Measurements from ENCODE around the gene MRPS26.
"Not testable (repeated sequence)": the region's sequence is repeated elsewhere in the genome, so short reads cannot be mapped to it uniquely, and the experiment has no call there.

Gene MRPS26

DNA sequence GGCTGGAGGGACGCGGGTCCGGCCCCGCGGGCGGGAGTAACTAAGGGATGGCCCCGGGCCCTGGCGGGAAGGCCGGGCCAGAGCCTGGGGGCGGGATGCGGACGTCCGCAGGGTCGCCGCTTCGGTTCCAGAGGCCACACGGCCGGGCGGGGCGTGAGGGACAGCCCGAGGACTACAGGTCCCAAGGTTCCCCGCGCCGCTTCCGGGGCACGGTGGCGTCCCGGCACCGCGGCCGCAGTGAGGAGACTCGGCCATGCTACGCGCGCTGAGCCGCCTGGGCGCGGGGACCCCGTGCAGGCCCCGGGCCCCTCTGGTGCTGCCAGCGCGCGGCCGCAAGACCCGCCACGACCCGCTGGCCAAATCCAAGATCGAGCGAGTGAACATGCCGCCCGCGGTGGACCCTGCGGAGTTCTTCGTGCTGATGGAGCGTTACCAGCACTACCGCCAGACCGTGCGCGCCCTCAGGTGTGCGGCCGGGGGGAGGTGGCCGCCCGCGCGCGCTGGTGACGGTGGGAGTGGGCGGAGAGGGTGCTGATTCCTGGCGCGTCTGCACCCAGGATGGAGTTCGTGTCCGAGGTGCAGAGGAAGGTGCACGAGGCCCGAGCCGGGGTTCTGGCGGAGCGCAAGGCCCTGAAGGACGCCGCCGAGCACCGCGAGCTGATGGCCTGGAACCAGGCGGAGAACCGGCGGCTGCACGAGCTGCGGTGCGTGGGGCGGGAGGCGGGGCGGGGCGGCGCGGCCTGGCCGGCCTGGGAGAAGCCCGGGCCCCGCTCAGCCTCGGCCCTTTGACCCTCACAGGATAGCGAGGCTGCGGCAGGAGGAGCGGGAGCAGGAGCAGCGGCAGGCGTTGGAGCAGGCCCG lies at the start of gene MRPS26:
MRPS26 (plus strand) TSS at position 237 of the 861 bp plus-strand sequence; CDS start at position 254, 17 bp downstream.
- peak; percentile 97 for ATAC-seq
- Mint-ChIP-seq H3K36me3 (peaks cover 31% of the 10 kb centered on the region), H3K27ac (peak within 1 kb of the TSS; percentile 85), H3K27me3 (no peaks in the 10 kb centered on the region), H3K4me3 (peak within 1 kb of the TSS; percentile 92), H3K4me1 (peaks cover 24% of the 10 kb centered on the region), H3K9me3 (no peaks in the 10 kb centered on the region)

DNA sequence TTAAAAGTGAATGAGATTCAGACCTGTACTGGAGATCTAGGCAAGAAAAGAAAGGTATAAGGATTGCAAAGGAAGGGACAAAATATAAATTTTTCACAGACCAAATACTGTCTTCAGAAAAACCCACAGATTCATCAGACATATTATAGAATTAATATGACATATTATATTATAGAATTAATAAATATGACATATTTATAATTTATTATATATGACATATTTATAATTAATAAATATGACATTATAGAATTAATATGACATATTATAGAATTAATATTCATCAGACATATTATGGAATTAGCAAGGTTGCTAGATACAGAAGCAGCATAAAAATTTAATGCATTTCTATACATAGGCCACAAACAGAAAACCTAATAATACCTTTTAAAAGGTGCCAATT lies 47.1 kb upstream of the MRPS26 start:
- no peaks in the 10 kb centered on the region for H3K27me3 Mint-ChIP-seq
- H3K36me3 Mint-ChIP-seq, result peaks cover 55% of the 10 kb centered on the region
- H3K9me3 Mint-ChIP-seq, result no peaks in the 10 kb centered on the region
- H3K4me1 Mint-ChIP-seq, result no peaks in the 10 kb centered on the region
- H3K4me3 Mint-ChIP-seq, result no peak overlapping the region
- no peak overlapping the region for H3K27ac Mint-ChIP-seq
- no peak for ATAC-seq

DNA sequence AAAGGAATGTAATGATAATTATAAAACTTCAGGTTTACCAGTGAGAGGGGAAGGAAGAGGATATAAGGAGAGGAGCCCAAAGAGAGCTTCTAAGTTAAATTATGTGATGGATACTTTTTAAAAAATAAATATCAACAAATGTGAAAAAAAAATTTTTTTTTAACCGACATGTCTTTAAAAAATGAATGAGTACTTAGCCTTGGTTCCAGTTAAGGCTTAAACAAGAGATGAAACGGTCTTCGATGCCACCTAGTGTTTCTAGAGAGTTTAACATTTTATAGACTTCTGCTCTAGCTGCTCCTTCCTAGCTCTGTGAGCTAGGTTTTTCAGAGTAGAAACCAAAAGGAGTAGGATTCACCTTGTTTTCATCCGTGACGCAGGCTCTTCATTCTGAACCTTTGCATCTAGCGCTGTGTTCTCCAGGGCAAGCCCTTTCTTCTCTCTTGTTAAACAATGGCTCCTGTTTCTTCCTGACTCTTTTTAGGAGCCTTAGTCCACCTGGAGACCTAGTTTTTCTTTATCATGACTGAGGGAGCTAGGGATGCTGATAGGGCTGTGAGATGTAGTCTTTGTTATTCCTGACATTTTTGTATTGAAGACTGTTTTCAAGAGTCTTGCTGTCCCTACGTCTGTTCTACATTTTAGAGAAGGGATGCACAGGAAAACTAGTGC lies 44.9 kb upstream of the MRPS26 start:
- ATAC-seq, result no peak
- Mint-ChIP-seq H3K27ac (no peak overlapping the region), H3K36me3 (peaks cover 38% of the 10 kb centered on the region)

DNA sequence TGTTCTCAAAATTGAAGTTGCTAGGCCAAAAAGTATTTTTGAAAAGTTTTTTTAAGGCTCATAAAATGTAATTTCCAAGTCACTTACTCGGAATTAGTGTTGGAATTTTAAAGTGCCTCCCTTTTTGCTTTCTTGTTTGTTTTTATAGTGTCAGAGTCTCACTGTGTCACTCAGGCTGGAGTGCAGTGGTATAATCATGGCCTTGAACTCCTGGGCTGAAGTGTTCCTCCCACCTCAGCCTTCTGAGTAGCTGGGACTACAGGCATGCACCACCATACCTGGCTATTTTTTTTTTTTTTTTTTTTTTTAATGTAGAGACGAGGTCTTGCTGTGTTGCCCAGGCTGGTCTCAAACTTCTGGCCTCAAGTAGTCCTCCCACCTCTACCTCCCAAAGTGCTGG lies 42.4 kb upstream of the MRPS26 start:
- Mint-ChIP-seq H3K9me3 (no peaks in the 10 kb centered on the region), H3K4me3 (no peak overlapping the region), H3K4me1 (no peaks in the 10 kb centered on the region), H3K27ac (no peak overlapping the region), H3K27me3 (no peaks in the 10 kb centered on the region), H3K36me3 (peaks cover 39% of the 10 kb centered on the region)
- no peak for ATAC-seq

More for the DNA sequence above, 44.9 kb upstream of the MRPS26 start:
- Mint-ChIP-seq H3K27me3 (no peaks in the 10 kb centered on the region), H3K4me1 (no peaks in the 10 kb centered on the region), H3K4me3 (no peak overlapping the region), H3K9me3 (no peaks in the 10 kb centered on the region)

DNA sequence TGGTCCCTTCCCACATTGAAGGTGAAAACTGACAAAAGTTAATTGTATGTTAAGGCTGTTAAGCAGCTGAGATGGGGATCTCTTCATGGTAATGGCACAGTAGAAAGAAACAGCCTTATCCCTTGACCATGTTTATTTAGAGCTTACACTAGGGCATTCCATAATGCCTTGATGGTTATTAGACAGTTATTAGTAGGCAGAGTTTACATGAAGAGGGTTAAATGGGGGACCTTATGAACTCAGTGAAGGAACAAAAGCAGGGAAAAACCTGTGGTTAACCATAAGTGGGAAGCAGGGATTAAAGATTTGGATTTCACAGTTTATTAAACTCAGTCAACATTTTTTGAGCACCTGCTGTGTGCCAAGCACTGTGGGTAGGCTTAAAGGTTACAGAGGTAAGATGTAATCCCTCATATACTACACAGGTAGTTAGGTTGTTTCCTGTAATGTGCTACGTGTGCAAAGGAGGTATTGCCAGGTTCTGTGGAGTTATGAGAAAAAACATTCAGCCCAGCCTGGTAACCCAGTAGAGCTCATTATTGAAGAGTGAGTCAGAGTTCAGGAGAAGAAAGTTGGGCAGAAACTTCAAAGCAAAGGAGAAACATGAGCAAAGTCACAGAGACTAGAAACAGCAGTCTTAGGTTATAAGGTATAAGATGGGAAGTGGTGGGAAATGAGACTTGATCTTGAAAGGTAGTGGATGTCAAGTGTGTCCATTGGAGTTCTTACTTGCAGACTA lies 34.7 kb upstream of the MRPS26 start:
- Mint-ChIP-seq H3K9me3 (no peaks in the 10 kb centered on the region), H3K4me3 (no peak overlapping the region), H3K36me3 (peaks cover 49% of the 10 kb centered on the region), H3K4me1 (no peaks in the 10 kb centered on the region), H3K27ac (no peak overlapping the region), H3K27me3 (no peaks in the 10 kb centered on the region)
- ATAC-seq, result no peak

DNA sequence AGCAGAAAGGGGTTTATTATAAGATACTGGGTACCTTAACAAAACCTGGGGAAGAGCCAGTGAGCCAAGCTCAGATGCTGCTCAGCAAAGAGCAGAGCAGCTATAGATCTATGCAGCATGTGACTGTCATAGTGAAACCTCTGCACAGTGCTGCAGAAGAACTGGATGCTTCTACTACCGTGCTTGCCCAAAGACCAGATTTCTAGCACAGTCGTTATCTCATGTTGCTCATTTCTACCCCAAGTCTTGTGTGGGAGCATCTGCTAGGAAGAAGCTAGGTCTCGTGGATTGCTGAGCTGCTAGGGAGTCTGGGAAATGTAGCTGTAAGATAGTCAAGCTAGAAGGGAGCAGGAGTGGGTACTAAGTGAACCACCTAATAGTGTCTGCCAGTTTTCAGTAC lies 34.1 kb upstream of the MRPS26 start:
- H3K36me3 Mint-ChIP-seq, result peaks cover 47% of the 10 kb centered on the region
- no peak for ATAC-seq
- no peaks in the 10 kb centered on the region for H3K9me3 Mint-ChIP-seq
- H3K4me3 Mint-ChIP-seq, result no peak overlapping the region
- no peaks in the 10 kb centered on the region for H3K4me1 Mint-ChIP-seq
- H3K27ac Mint-ChIP-seq, result no peak overlapping the region
- no peaks in the 10 kb centered on the region for H3K27me3 Mint-ChIP-seq

DNA sequence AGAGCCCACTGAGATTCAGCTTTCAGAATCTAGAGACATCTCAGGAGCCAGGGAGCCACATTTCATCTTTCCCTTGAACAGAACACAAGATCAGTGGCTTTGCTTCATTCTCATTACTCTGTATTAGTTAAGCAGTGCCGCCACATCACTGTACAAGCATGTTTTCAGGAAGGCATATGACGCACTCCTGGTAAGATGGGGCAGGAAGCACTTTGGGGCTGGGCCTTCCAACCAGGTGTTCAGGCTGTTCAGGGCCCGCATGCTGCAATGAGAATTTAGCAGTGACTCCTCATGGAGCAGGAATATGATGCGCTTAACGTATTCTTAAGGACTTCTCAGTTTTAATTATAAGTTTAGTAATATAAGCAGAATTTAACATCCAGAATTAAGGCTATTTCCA lies 32.1 kb upstream of the MRPS26 start:
- ATAC-seq, result no peak
- no peak overlapping the region for H3K27ac Mint-ChIP-seq
- no peaks in the 10 kb centered on the region for H3K9me3 Mint-ChIP-seq
- H3K4me3 Mint-ChIP-seq, result no peak overlapping the region
- H3K27me3 Mint-ChIP-seq, result no peaks in the 10 kb centered on the region
- H3K36me3 Mint-ChIP-seq, result peaks cover 44% of the 10 kb centered on the region
- no peaks in the 10 kb centered on the region for H3K4me1 Mint-ChIP-seq

DNA sequence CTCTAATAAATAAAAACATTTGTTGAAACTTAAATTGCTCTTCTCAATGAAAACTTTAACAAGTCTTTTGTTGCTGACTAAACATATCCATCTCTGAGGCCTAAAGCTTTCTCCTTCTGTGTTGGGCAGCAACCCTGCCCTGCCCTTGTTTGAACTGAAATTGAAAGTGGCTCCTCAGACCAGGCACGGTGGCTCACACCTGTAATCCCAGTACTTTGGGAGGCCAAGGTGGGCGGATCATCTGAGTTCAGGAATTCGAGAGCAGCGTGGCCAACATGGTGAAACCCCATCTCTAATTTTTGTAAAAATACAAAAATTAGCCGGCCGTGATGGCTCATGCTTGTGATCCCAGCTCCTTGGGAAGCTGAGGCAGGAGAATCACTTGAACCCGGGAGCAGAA lies 31.7 kb upstream of the MRPS26 start:
- no peaks in the 10 kb centered on the region for H3K27me3 Mint-ChIP-seq
- ATAC-seq, result no peak
- H3K4me3 Mint-ChIP-seq, result no peak overlapping the region
- no peak overlapping the region for H3K27ac Mint-ChIP-seq
- H3K36me3 Mint-ChIP-seq, result peaks cover 39% of the 10 kb centered on the region
- no peaks in the 10 kb centered on the region for H3K9me3 Mint-ChIP-seq
- H3K4me1 Mint-ChIP-seq, result no peaks in the 10 kb centered on the region

DNA sequence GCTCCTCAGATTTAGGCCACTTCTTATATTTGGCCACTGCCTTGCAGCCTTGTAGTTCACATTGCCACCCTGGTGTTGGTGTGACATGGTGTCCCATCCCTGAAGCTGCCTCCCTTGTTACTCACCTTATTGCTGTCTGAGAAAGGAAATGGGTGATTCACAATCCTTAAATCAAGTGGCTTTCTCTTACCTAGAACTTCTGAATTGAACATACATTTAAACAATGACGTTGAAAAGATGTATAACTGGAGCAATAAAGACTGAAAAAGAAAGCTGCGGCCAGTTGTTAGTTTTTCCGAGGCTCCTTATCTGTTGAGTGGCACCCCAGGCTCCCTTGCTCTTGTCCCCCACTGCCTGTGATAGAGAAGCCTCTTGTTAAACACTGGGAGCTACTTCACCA lies 31.2 kb upstream of the MRPS26 start:
- Mint-ChIP-seq H3K36me3 (peaks cover 35% of the 10 kb centered on the region), H3K27ac (no peak overlapping the region), H3K4me3 (no peak overlapping the region), H3K4me1 (no peaks in the 10 kb centered on the region), H3K27me3 (no peaks in the 10 kb centered on the region), H3K9me3 (no peaks in the 10 kb centered on the region)
- no peak for ATAC-seq

DNA sequence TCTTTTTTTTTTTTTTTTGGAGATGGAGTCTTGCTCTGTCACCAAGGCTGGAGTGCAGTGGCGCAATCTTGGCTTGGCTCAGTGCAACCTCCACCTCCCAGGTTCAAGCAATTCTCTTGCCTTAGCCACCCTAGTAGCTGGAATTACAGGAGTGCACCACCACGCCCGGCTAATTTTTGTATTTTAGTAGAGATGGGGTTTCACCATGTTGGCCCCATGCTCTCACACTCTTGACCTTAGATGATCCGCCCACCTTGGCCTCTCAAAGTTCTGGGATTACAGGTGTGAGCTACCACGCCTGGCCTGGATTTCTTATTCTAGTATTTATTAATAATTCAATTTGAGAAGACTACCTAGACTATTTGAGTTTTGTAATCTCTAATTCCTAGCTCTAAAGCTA lies 30.6 kb upstream of the MRPS26 start:
- H3K27ac Mint-ChIP-seq, H3K4me3 Mint-ChIP-seq, ATAC-seq, H3K4me1 Mint-ChIP-seq, H3K27me3 Mint-ChIP-seq, H3K9me3 Mint-ChIP-seq: not testable (repeated sequence)
- peaks cover 30% of the 10 kb centered on the region for H3K36me3 Mint-ChIP-seq

DNA sequence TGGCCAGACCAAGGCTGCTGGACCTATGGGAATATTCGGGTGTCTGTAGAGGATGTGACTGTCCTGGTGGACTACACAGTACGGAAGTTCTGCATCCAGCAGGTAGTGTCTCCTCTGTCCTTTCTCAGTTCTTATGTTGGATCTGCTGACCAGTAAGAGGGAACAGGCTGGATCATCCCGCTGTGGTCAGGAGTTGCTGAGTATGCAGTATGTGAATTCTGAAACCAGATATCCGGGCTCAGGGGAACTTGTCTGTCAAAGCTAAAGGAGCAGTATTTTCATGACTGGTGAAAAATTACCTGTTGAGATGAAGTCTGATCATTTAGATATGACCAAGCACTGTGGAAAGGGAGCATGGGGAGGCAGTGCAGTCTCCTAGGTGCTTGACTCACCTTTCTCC lies 24.5 kb upstream of the MRPS26 start:
- peak; percentile 12 for ATAC-seq
- H3K27me3 Mint-ChIP-seq, result no peaks in the 10 kb centered on the region
- no peaks in the 10 kb centered on the region for H3K9me3 Mint-ChIP-seq
- no peak overlapping the region for H3K4me3 Mint-ChIP-seq
- peaks cover 65% of the 10 kb centered on the region for H3K36me3 Mint-ChIP-seq
- H3K4me1 Mint-ChIP-seq, result peaks cover 8% of the 10 kb centered on the region
- H3K27ac Mint-ChIP-seq, result peak overlapping the region; percentile 20

DNA sequence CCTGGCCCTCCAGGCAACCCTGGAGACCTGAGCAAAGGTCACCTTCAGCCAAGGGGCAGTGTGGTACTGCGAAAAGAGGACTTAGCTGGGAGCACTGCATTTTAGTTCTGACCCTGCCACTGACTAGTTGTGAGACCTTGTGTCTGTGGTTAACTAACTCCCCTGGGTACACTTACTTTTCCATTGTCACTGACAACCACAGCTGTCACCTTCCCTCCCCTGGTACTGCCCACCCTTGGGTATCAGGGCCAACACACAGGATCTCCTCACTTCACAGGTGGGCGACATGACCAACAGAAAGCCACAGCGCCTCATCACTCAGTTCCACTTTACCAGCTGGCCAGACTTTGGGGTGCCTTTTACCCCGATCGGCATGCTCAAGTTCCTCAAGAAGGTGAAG lies 24.1 kb upstream of the MRPS26 start:
- Mint-ChIP-seq H3K36me3 (peaks cover 65% of the 10 kb centered on the region), H3K27ac (peak overlapping the region; percentile 20), H3K4me3 (no peak overlapping the region), H3K4me1 (peaks cover 8% of the 10 kb centered on the region), H3K27me3 (no peaks in the 10 kb centered on the region), H3K9me3 (no peaks in the 10 kb centered on the region)
- peak; percentile 74 for ATAC-seq

DNA sequence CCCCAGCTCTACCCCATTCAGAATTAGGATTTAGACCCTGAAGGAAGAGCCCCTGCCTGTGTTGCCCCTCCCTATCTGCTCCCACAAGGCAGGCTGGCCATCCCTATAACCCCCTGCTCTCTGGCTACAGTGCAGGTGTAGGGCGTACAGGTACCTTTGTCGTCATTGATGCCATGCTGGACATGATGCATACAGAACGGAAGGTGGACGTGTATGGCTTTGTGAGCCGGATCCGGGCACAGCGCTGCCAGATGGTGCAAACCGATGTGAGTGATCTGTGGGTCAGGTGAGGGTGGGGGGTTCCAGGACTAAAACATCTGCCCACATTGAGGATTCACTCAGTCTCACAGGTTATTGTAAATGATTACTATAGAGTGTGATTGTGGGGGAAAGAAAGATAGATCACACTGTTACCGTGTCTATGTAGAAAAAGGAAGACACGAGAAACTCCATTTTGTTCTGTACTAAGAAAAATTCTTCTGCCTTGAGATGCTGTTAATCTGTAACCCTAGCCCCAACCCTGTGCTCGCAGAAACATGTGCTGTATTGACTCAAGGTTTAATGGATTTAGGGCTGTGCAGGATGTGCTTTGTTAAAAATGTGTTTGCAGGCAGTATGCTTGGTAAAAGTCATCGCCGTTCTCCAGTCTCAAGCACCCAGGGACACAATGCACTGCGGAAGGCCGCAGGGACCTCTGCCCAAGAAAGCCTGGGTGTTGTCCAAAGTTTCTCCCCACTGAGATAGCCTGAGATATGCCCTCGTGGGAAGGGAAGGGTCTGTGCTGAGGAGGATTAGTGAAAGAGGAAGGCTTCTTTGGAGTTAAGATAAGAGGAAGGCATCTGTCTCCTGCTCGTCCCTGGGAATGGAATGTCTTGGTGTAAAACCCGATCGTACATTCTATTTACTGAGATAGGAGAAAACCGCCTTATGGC lies 23.0 kb upstream of the MRPS26 start:
- H3K27me3 Mint-ChIP-seq, H3K9me3 Mint-ChIP-seq, H3K4me3 Mint-ChIP-seq, H3K4me1 Mint-ChIP-seq, H3K27ac Mint-ChIP-seq, ATAC-seq: not testable (repeated sequence)
- peaks cover 65% of the 10 kb centered on the region for H3K36me3 Mint-ChIP-seq

DNA sequence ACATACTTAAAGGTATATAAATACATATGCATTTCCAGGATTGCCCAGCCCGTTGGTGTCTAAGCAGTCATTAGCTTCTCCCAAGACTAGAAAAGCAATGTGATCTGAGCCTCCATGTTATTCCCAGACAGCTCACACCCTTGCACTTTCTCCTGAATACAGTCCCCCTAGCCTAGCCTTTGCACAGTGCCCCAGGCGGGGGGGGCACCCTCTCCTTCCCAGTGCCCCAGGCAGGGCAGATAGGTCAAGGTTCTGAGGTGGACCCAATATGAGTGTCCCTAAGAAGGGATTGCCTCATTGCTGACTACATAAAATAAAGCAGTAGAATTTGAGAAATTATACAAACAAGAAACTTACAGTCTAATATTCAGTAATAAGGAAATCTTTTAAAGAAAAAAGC lies 17.9 kb upstream of the MRPS26 start:
- Mint-ChIP-seq H3K27me3 (no peaks in the 10 kb centered on the region), H3K9me3 (no peaks in the 10 kb centered on the region), H3K4me3 (no peak overlapping the region), H3K36me3 (peaks cover 50% of the 10 kb centered on the region), H3K4me1 (no peaks in the 10 kb centered on the region), H3K27ac (no peak overlapping the region)
- ATAC-seq, result no peak
